Chondrocyte (in vitro differentiated cells): Measurements from ENCODE around the gene PPP5C. TPM values are rescaled to one million over a fixed set of nuclear protein-coding genes. Genes with fewer than 3 reads are reported as not detected.

Experiments used
- DNase-seq: peaks from one replicate; pipeline ENCODE4 v3.0.0; 2021; ENCODE audit warnings: mixed read lengths, low spot score
- H3K27ac Mint-ChIP-seq: one replicate; pipeline ENCODE4 v1.8.0; 2021; ENCODE audit warnings: mild to moderate bottlenecking, moderate library complexity, mixed read lengths; ENCODE audit not compliant: unreplicated experiment
- H3K27me3 Mint-ChIP-seq: 2 replicates; pipeline ENCODE4 v1.8.0; 2021; ENCODE audit warnings: low read depth, mixed read lengths
- H3K36me3 Mint-ChIP-seq: 2 replicates; pipeline ENCODE4 v1.8.0; 2021; ENCODE audit warnings: low read depth, mixed read lengths
- H3K4me1 Mint-ChIP-seq: 2 replicates; pipeline ENCODE4 v1.8.0; 2021; ENCODE audit warnings: low read depth, mild to moderate bottlenecking, mixed read lengths
- H3K4me3 Mint-ChIP-seq: one replicate; pipeline ENCODE4 v1.8.0; 2021; ENCODE audit warnings: mild to moderate bottlenecking, moderate library complexity, mixed read lengths; ENCODE audit not compliant: unreplicated experiment
- H3K9me3 Mint-ChIP-seq: 2 replicates; pipeline ENCODE4 v1.8.0; 2021; ENCODE audit warnings: low read depth, mixed read lengths
- CTCF ChIP-seq: fragments of 200-600 bp; sonication (generic); IDR thresholded peaks from 2 replicates; pipeline ENCODE4 v1.5.0; 2021; ENCODE audit warnings: antibody characterized with exemption, mild to moderate bottlenecking, moderate library complexity
- total RNA-seq: library from RNA; stranded (reverse); gene quantifications from 3 replicates; pipeline ENCODE4 v1.2.1, GENCODE V29; 2021

The PPP5C gene
- total RNA-seq, 1 donor from 2014 or later = 62.5 TPM

GRCh38 chr19:46407856-46408663 is 61.2 kb downstream of the PPP5C start:
- no peak for TF ChIP-seq CTCF
- Mint-ChIP-seq H3K27ac (peak overlapping the region; percentile 64), H3K4me1 (peaks cover 68% of the 10 kb centered on the region), H3K4me3 (no peak overlapping the region), H3K9me3 (no peaks in the 10 kb centered on the region), H3K36me3 (peaks cover 12% of the 10 kb centered on the region), H3K27me3 (no peaks in the 10 kb centered on the region)
- no peak for DNase-seq

DNA sequence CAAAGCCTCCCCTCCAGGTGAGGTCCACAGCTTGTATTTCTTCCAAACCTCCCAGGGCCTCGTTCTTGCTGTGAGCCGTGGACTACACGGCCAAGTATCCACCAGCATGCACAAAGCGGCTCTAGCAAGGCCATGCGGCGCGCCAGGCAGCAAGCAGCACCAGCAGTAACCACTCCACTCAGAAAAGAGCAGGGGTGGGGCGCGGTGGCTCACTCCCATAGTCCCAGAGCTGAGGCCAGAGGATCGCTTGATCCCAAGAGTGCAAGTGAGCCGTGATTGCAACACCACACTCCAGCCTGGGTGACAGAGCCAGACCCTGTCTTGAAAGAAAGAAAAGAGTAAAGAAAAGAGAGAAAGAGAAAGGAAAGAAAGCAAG is 61.8 kb downstream of the PPP5C start:
- Mint-ChIP-seq H3K27ac (peak overlapping the region; percentile 86), H3K9me3 (no peaks in the 10 kb centered on the region), H3K4me1 (peaks cover 68% of the 10 kb centered on the region), H3K36me3 (peaks cover 12% of the 10 kb centered on the region), H3K27me3 (no peaks in the 10 kb centered on the region), H3K4me3 (no peak overlapping the region)
- TF ChIP-seq CTCF = no peak
- peak; percentile 74 for DNase-seq

- TF ChIP-seq CTCF = no peak
- Mint-ChIP-seq H3K4me3 (peak overlapping the region; percentile 22), H3K4me1 (peaks cover 68% of the 10 kb centered on the region), H3K9me3 (no peaks in the 10 kb centered on the region), H3K36me3 (peaks cover 12% of the 10 kb centered on the region), H3K27ac (no peak overlapping the region), H3K27me3 (no peaks in the 10 kb centered on the region)
- no peak for DNase-seq
Observed at GRCh38 chr19:46409191-46409590, 62.3 kb downstream of the PPP5C start.

GRCh38 chr19:46410205-46411087 is 63.6 kb downstream of the PPP5C start:
- Mint-ChIP-seq H3K4me1 (peaks cover 65% of the 10 kb centered on the region), H3K36me3 (peaks cover 12% of the 10 kb centered on the region), H3K9me3 (no peaks in the 10 kb centered on the region), H3K27ac (no peak overlapping the region), H3K4me3 (peak overlapping the region; percentile 44), H3K27me3 (no peaks in the 10 kb centered on the region)
- TF ChIP-seq CTCF = no peak
- DNase-seq = no peak
